Ammon's horn (tissue), 1 donor: Measurements from ENCODE around the gene ANLN.
A peak's percentile ranks its signal among the peaks of the same experiment; 100 is the strongest.
"Not testable (repeated sequence)": the region's sequence is repeated elsewhere in the genome, so short reads cannot be mapped to it uniquely, and the experiment has no call there.

Source experiments
- DNase-seq: peaks from one replicate; pipeline ENCODE4 v3.0.0-alpha.2; 2016; ENCODE audit warnings: low spot score

Gene ANLN

DNA sequence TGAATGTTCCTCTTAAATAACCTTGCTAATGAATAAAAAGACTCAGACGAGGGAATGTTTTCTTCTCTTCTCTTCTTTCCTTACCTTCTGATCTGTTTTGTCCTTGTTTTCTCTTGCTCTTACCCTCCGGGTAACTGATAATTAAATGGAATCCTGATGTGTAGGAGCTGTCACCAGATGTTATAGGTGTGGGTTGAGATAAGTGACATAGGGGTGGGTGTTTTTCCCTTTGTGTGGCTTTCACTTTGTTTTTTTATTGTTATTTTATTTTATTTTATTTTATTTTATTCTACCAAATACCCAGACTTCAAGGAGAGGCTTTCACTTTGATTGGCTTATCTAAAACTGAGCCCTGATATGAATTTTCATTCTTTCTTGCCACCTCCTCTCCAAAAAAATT is 25.5 kb downstream of the ANLN start:
- DNase-seq = no peak

DNA sequence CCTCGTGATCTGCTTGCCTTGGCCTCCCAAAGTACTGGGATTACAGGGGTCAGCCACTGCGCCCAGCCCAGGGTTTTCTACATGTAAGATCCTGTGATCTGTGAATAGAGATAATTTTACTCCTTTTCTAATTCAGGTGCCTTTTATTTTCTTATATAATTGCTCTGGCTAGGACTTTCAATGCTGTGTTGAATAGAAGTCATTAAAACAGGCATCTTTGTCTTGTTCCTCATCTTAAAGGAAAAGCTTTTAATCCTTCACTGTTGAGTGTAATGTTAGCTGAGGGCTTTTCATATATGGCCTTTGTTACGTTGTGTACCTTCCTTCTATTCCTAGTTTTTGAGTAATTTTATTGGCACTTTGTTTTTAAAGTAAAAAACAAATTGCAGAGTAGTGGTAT is 26.6 kb downstream of the ANLN start:
- no peak for DNase-seq

DNA sequence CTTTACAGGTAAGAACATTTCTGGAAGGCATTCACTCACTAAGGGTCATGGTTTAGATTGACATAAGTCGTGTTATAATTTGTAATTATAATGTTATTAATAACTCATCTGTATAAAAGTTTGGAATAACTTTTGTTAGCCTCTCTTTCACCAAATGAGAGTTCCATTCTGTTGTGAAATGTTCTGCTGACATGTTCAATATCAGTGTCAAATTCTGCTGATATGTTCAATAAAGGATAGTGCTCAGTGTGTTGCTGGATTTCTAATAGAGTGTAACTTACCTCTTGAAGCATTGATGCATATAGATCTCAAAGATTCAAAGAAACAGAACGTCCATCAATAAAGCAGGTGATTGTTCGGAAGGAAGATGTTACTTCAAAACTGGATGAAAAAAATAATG is 30.6 kb downstream of the ANLN start:
- no peak for DNase-seq

DNA sequence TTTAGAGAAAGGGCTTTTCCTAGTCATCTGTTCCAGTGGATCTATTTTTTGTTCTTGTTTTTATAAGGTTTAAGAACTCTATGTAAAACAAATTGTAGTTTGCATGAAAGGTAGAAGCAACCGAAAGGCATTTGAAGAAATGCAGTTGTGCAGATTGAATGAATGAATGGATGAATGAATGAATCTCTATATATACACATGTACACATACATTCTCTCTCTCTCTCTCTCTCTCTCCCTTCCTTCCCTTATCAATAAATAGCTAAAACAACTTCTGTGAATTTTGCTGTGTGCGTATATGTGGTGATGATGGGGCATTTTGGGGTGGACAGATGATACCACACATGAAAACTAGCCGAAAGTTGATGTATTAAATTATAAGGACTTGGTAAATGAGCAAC is 32.4 kb downstream of the ANLN start:
- no peak for DNase-seq

DNA sequence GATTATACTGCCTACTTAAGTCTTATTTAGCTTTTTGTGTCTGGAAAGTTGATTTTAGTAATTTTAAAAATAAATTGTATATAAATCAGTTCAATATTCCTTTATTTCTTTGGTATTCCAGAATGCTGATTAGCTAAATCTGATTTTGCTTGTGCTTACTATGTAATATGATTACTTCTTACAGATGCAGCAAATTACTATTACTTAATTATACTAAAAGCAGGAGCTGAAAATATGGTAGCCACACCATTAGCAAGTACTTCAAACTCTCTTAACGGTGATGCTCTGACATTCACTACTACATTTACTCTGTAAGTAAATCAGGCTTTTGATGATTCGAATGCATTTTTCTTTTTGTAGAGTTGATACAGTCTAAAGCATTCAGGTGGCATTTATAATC is 34.0 kb downstream of the ANLN start:
- no peak for DNase-seq

DNA sequence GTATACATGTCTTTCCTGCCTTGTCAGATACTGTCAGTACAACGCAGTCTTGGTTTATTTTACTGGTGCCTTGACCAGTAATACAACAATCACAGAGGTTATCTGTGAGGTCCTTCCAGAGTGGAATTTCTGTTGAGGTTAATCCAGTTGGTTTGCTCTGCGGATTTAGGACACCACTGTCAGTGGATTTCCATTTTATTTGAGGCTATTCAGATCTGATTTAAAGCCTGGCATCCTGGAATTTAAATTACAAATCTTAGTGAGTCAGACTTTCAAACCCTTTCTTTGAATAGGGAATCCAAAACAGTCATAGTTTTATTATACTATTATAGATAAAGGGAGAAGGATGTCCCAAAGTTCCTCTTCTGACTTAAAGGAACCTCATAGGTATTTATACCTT is 40.5 kb downstream of the ANLN start:
- DNase-seq = no peak

DNA sequence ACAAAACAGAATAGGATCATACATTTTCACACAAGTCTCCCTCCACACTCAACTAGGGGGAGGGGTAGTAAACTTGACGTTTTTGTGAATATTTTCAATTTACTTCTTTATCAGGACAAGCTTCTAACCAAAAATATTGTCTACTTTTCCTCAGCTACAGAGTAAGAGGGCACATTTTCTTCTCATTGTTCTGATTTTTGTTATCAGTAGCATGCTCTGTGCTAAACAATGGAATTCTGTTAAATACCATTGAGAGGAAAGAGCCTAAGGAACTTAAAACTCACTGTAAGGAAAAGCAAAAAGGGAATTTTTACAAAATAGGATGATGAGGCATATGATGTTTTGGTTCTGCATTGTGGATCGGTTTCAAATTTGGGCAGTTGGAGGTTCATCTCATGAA is 41.2 kb downstream of the ANLN start:
- DNase-seq = no peak

DNA sequence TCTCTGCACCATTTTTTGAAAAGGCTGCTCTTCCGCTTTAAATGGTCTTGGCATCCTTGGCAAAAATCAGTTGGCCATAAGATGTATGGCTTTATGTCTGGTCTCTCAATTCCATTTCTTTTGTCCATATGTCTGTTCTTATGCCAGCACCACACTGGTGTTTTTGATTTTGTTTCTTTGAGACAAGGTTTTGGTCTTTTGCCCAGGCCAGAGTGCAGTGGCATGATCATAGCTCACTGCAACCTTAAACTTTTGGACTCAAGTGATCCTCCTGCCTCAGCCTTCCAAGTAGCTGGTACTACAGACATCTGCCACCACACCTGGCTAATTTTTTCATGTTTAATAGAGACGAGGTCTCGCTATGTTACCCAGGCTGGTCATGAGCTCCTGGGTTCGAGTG is 48.5 kb downstream of the ANLN start:
- DNase-seq = no peak

DNA sequence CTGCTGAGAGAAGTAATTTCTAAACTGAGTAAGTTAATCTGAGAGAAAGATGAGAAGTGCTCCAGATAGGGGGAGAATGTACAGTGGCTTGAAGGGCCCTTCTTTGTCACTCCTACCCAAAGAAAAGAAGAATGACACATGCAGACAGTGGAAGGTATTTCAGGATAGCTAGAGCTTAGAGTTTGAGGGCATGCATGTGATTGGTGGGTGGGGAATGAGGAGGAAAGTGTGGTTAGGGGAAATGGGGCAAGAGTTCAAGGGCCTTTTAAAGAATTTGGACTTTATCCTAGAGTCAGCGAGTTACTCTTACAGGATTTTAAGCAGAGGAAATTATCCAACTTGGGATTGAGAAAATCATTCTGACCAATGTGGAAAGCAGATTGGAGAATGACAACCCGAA is 50.0 kb downstream of the ANLN start:
- no peak for DNase-seq

DNA sequence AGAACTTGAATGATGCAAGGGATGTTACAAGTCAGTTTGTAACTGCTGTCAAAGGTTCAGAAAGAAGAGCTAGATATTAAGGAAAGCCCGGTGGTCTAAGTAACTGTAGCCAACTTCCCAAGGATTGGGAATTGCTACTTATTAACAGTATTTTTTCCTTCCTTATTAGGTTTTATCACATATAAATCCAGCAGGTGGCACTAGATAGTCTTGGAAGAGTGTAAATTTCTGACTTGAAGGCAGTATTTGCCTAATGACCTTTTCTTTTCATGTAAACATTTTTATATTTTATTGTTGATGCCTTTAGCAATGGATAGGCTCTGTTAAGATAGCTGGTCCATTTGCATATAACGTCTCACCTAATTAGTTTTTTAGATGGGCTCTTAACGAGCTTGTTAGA is 51.2 kb downstream of the ANLN start:
- peak; percentile 9 for DNase-seq

DNA sequence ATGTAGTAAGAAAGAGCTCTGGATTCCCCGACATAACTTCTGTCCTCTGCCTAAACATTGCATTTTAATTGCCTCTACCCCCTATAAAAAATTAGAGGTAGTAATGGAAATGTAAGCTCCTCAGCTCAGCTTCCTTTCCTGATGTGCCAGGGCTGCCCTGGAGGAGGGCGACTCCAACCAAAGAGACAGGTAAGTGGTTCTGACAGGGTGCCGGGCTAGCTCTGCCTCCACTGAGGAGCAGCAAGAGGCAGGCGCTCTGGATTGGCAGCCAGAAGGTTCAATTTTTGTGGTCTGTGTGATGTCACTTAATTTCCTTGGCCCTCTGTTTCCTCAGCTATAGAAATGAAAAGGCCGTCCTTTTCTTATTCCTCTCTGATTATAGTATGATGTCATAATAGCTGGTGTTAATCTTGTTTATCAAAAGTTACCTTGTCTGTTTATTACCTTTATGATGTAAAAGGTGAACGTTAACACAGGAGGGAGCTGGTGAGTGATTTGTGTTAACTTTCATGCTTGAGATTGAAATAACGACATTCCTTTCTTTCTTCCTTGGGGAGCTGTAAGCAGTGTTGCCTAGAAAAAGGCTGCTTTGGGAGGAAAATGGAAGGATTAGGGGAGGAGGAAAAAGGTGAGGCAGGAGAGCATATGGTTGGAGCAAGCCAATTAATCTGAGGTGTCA is 51.8 kb downstream of the ANLN start:
- DNase-seq = no peak

DNA sequence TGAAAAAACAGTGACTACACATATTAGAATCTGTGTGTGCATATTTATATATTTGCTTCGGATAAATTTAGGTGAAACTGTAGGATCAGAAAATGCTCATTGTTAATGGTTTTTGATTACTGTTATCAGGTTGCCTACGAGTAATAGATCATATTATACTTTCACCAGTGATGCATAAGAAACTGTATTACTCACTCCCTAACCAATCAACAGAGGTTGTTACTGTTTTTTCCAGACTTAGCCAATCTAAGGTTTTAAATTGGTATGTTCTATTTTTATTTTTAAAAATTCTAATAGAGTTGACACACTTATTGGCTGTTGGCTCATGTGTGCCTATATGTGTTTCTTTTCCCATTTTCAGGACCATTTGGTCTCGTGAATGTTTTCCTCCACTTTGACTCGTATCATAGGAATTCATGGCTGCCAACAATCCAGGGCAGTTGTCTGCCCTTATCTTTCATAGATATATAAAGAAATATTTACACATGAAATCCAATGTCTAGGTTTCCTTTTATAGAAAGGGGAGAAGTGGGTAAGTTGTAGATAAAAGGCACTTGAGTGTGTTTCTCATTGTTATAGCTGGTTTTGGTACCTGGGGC is 59.2 kb downstream of the ANLN start:
- DNase-seq = no peak

DNA sequence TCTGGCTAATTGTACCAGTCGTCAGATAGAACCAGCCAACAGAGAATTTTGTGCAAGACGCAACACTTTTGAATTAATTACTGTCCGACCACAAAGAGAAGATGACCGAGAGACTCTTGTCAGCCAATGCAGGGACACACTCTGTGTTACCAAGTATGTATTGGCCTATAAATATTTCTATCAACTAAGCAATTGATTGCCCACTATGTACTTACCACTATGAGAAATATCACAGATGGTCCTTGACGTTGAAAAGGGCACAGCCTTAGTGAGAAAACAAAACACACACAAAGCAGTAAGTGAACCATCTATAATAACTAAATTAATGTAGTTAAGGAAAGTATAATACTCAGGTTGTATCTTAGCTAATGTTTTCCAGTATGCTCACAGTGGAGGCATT is 60.0 kb downstream of the ANLN start:
- DNase-seq = no peak

DNA sequence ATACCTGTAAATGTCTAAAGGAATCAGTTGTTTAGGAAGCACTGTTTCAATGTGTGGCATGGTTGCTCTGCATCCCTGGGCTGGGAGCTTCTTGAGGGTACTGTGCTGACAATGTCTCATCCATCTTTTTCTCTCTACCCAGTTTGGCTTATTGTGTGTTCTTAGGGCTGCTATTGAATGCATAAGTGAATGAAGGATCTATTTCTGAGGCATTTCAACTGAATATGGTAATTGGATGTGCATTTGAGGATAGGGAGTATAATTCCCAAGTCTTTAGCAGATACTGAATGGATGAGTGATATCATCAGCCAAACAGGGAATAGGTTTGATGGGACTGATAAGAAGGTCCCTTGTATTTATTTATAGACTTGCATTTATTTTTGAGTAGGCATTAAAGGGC is 64.1 kb downstream of the ANLN start:
- no peak for DNase-seq

DNA sequence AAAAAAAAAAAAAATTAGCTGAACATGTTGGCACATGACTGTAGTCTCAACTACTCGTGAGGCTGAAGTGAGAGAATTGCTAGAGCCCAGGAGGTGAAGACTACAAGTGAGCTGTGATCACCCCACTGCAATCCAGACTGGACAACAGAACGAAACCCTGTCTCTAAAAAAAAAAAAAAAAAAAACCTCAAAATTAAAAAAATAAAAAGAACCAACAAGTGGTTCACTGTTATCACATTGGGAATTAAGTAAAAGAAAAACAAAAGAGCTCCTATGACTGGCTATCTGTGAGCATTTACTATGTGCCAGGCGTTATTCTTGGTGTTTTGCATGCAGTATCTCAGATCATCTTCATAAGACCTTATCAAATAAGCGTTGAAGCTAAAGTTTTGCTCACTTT is 66.0 kb downstream of the ANLN start:
- no peak for DNase-seq

DNA sequence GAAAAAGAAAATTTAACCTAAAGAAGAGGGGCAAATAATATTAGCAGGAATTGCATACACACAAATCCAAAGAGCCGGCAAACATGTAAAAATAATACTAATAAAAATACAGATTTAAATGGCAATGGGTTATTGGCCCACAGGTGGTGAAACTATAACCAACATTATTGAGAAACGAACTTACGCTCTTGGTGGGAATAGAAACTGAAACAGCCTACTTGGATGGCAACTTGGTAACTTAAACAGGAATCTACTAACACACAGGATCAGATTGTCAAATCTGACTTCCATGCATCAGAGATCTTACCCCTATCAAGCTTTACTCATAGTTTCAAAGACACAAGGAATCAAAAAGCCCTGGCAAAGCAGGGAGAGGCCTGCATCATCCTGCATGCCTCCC is 66.5 kb downstream of the ANLN start:
- DNase-seq = no peak

DNA sequence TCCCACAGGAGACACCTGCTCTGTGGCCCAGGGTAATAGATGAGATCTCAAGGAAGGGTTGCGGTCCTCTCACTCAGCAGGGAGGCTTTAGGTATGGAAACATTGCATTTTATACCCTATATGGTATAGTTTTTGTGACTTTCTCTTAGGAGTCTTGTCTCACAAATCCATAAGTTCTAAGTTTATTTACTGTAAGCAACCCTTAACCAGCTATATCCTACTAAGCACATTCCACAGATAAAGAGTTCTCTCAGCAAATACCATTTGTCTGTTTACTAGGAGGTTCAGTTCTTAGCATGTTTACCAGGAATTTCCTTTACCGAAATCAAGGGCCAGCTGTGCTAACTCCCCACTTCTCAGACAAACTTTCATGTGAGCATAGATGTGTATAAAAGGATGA is 66.9 kb downstream of the ANLN start:
- DNase-seq = no peak

DNA sequence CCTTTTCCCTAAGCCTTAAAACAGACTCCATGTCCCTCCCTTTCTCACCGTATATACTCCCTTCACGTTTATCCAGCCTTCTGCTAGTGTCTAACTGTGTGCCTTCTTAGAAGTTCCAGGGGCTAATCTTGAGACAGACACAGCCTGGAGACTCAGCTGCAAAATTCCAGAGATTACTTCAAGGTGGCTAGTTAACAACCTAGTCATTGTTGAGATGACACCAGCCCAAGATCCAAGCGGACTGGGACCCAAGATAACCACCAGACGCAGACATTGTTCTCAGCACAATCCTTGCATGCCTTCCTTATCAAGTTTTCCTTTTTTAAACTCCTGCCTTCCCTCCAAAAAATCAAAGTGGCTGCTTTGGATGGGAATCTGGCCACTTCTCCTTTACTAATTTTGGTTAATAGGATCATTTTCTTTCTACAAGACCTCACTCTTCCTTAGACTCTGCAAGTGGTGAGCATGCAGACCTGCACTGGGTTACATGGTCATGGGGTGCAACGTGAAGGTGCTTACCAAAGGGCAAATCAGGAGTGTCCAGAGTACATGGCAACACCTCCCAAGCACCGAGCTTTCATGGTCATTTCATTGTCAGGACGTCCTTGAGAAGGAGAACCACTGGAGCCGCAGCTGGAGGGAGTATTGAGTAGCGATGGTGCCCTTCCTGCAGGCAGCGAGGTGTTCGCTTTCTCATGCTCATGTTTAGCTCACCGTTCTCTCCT is 69.7 kb downstream of the ANLN start:
- DNase-seq = no peak

DNA sequence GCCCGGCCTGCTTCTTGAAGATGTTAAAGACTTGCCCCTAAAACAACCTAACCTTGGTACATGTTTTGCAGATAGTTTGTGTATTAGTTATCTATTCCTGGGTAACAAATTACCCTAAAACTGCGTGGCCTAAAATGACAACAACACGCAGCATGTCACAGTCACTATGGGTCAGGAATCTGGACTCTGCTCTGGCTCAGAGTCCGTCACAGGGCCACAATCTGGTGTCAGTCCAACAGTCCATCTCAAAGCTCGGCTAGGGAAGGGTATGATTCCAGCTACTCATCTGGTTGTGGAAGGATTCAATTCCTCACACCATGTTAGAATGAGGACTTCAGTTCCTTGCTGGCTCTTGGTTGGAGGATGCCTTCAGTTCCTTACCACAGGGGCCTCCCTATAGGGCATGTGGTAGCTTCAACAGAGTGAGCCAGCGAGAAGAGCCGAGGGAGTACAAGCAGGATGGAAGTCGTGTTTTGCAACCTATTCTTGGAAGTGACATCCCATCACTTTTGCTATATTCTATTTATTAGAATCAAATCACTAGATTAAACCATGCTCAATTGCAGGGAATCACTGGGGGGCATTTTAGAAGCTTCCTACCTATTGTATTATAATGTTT is 71.3 kb downstream of the ANLN start:
- no peak for DNase-seq

DNA sequence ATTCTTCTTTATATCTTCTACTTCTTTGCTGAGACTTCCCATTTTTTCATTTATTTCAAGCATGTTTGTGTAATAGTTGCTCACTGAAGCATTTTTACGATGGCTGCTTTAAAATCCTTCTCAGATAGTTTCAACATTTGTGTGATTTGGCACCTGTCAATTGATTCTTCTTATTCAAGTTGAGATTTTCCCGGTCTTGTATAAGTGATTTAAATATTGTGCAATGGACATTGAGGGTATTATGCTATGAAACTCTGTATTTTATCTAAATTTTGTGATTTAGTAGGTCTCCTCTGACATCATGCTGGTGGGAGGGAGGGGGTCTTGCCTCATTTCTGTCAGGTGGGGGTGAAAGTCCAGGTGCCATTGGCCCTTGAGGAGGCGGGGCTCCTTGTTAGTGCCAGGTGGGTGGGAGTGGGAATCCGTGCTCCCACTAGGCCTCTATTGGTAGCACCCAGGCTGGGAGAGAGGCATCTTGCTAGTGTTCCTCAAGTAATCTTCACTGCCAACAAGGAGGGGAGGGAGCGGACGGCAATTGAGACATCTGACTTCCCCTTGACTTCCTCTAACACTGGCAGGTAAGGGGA is 73.0 kb downstream of the ANLN start:
- DNase-seq = no peak

DNA sequence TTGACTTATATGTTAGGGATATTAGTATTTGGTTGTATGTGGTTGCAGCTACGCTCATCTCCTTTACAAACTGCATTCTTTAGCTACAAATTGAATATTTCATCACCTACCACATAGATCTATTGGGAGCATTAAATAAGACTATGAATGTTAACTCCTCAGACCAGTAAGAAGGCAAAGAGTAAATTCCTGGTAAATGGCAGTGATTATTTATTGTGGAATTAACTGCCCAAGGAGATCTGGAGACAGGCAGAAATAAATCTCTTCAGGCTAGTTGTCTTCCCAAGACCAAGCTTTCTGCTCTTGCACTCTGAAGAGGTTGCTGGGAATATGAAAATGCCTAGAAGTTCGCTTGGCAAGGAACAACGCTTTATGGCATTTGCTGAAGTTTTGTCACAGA is 74.6 kb downstream of the ANLN start:
- DNase-seq = no peak

DNA sequence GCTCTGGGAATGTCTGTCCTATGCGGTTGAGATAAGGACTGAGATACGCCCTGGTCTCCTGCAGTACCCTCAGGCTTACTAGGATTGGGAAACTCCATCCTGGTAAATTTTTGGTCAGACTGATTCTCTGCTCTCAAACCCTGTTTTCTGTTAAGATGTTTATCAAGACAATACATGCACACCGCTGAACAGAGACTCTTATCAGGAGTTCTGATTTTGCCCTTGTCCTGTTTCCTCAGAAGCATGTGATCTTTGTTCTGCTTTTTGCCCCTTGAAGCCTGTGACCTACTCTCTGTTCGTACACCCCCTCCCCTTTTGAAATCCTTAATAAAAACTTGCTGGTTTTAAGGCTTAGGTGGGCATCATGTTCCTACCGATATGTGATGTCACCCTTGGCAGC is 76.3 kb downstream of the ANLN start:
- DNase-seq = not testable (repeated sequence)
